Tibial artery (tissue), 4 donors: ENCODE data around the gene PTPRN2.

Experiments used
- DNase-seq, 2 donors: peaks; one replicate each; pipeline ENCODE4 v3.0.0-alpha.2; 2019
- H3K27ac ChIP-seq, 2 donors: fragments of 200-600 bp; sonication (generic) in 1 of 2; 1 replicate in 1 of 2; 2 replicates in 1 of 2; pipeline ENCODE4 v1.5.1; 2018 to 2019; ENCODE audit warnings: mild to moderate bottlenecking in 1 of 2
- H3K27me3 ChIP-seq, 2 donors: fragments of 200-600 bp; sonication (generic) in 1 of 2; one replicate each; pipeline versions ENCODE4 v1.5.1 to v1.6.0; 2016 to 2019
- H3K36me3 ChIP-seq, 3 donors: fragments of 200-600 bp; sonication (generic) in 2 of 3; one replicate each; pipeline ENCODE4 v1.5.1; 2016 to 2019; ENCODE audit warnings: mild to moderate bottlenecking in 2 of 3
- H3K4me1 ChIP-seq, 4 donors: fragments of 200-600 bp; sonication (generic) in 2 of 4; 1 replicate in 3 of 4; 2 replicates in 1 of 4; pipeline ENCODE4 v1.5.1; 2016 to 2019
- H3K4me3 ChIP-seq, 2 donors: fragments of 200-600 bp; sonication (generic) in 1 of 2; 1 replicate in 1 of 2; 2 replicates in 1 of 2; pipeline ENCODE4 v1.5.1; 2018 to 2019; ENCODE audit warnings: mild to moderate bottlenecking in 2 of 2
- H3K9me3 ChIP-seq, 3 donors: fragments of 200-600 bp; sonication (generic) in 1 of 3; one replicate each; pipeline ENCODE4 v1.5.1; 2016 to 2019
- CTCF ChIP-seq, 2 experiments: fragments of 200-600 bp in 1 of 2; fragments of 450-650 bp in 1 of 2; IDR thresholded peaks; one replicate each; pipeline ENCODE4 v1.5.1; 2017 to 2019; ENCODE audit warnings: antibody characterized with exemption in 2 of 2, mild to moderate bottlenecking in 1 of 2, moderate library complexity in 1 of 2
- intact Hi-C: fragments of 100-400 bp; cut with DNase I; formaldehyde crosslinking; loops from one replicate; pipeline ENCODE4 v1.15.0; 2023; ENCODE audit warnings: low total_unique reads

Gene PTPRN2

GRCh38 chr7:157581740-157582139 lies 1005.9 kb downstream of the PTPRN2 start:
- H3K27ac ChIP-seq = no peak overlapping the region
- peaks cover 0 to 19% of the 10 kb centered on the region in 2 donors for H3K27me3 ChIP-seq
- H3K36me3 ChIP-seq = no peaks in the 10 kb centered on the region
- no peak overlapping the region for H3K4me3 ChIP-seq
- intact Hi-C loops = no loop called here
- H3K9me3 ChIP-seq = no peaks in the 10 kb centered on the region
- no peaks in the 10 kb centered on the region for H3K4me1 ChIP-seq
- TF ChIP-seq CTCF (IDR thresholded peaks at IDR 0.05) = no peak
- DNase-seq = peak in 1 of 2 donors; percentile 29

- Histone ChIP-seq H3K4me1 (no peaks in the 10 kb centered on the region), H3K4me3 (no peak overlapping the region), H3K27ac (no peak overlapping the region), H3K36me3 (no peaks in the 10 kb centered on the region), H3K9me3 (no peaks in the 10 kb centered on the region), H3K27me3 (peaks cover 0 to 21% of the 10 kb centered on the region in 2 donors)
- no peak for TF ChIP-seq CTCF (IDR thresholded peaks at IDR 0.05)
- intact Hi-C loops = no loop called here
- peak; percentile 10 to 35 for DNase-seq
Measured at GRCh38 chr7:157580324-157580723, 1007.3 kb downstream of the PTPRN2 start.

- H3K4me3 ChIP-seq = no peak overlapping the region
- TF ChIP-seq CTCF (IDR thresholded peaks at IDR 0.05) = no peak
- H3K27me3 ChIP-seq = peaks cover 0 to 21% of the 10 kb centered on the region in 2 donors
- no peaks in the 10 kb centered on the region for H3K9me3 ChIP-seq
- no peak overlapping the region for H3K27ac ChIP-seq
- no peaks in the 10 kb centered on the region for H3K36me3 ChIP-seq
- peak; percentile 17 to 19 for DNase-seq
- intact Hi-C loops = no loop called here
- H3K4me1 ChIP-seq = no peaks in the 10 kb centered on the region
Measured at GRCh38 chr7:157579425-157579824, 1008.2 kb downstream of the PTPRN2 start.

- intact Hi-C loops = no loop called here
- Histone ChIP-seq H3K27ac (no peak overlapping the region), H3K36me3 (no peaks in the 10 kb centered on the region), H3K4me1 (no peaks in the 10 kb centered on the region), H3K27me3 (peaks cover 0 to 25% of the 10 kb centered on the region in 2 donors), H3K9me3 (no peaks in the 10 kb centered on the region), H3K4me3 (no peak overlapping the region)
- no peak for TF ChIP-seq CTCF (IDR thresholded peaks at IDR 0.05)
- peak in 1 of 2 donors; percentile 45 for DNase-seq
Measured at GRCh38 chr7:157577796-157578339, 1009.8 kb downstream of the PTPRN2 start.

- no peak for TF ChIP-seq CTCF (IDR thresholded peaks at IDR 0.05)
- H3K9me3 ChIP-seq = no peaks in the 10 kb centered on the region
- peaks cover 0 to 25% of the 10 kb centered on the region in 2 donors for H3K27me3 ChIP-seq
- no peak overlapping the region for H3K4me3 ChIP-seq
- H3K4me1 ChIP-seq = no peaks in the 10 kb centered on the region
- intact Hi-C loops = no loop called here
- peak in 1 of 2 donors; percentile 49 for DNase-seq
- H3K36me3 ChIP-seq = no peaks in the 10 kb centered on the region
- H3K27ac ChIP-seq = no peak overlapping the region
Measured at GRCh38 chr7:157577061-157577460, 1010.6 kb downstream of the PTPRN2 start.

- peaks cover 0 to 20% of the 10 kb centered on the region in 2 donors for H3K27me3 ChIP-seq
- DNase-seq = peak in 1 of 2 donors; percentile 42
- intact Hi-C loops = no loop called here
- TF ChIP-seq CTCF (IDR thresholded peaks at IDR 0.05) = no peak
- no peak overlapping the region for H3K27ac ChIP-seq
- H3K9me3 ChIP-seq = no peaks in the 10 kb centered on the region
- no peaks in the 10 kb centered on the region for H3K36me3 ChIP-seq
- no peaks in the 10 kb centered on the region for H3K4me1 ChIP-seq
- no peak overlapping the region for H3K4me3 ChIP-seq
Measured at GRCh38 chr7:157576415-157576814, 1011.2 kb downstream of the PTPRN2 start.
